ENCODE results near the gene CLN6.
"Not testable (repeated sequence)": the region's sequence is repeated elsewhere in the genome, so short reads cannot be mapped to it uniquely, and the experiment has no call there.

Gene CLN6

GRCh38 chr15:68223171-68223570, 6.4 kb downstream of the CLN6 start:
- no peak for DNase-seq (ENCODE audit: low spot score)

- not testable (repeated sequence) for DNase-seq (ENCODE audit: low spot score)
Observed at GRCh38 chr15:68222432-68222743, 7.1 kb downstream of the CLN6 start.

DNA sequence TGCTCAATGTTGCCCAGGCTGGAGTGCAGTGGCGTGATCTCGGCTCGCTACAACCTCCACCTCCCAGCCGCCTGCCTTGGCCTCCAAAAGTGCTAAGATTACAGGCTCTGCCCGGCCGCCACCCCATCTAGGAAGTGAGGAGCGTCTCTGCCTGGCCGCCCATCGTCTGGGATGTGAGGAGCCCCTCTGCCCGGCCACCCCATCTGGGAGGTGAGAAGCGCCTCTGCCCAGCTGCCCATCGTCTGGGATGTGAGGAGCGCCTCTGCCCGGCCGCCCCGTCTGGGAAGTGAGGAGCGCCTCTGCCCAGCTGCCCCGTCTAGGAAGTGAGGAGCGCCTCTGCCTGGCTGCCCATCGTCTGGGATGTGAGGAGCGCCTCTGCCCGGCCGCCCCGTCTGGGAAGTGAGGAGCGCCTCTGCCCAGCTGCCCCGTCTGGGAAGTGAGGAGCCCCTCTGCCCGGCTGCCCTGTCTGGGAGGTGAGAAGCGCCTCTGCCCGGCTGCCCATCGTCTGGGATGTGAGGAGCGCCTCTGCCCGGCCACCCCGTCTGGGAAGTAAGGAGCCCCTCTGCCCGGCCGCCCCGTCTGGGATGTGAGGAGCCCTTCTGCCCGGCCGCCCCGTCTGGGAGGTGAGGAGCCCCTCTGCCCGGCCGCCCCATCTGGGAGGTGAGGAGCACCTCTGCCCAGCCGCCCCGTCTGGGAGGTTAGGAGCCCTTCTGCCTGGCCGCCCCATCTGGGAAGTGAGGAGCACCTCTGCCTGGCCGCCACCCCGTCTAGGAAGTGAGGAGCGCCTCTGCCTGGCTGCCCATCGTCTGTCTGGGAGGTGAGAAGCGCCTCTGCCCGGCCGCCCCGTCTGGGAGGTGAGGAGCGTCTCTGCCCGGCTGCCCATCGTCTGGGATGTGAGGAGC, 7.7 kb downstream of the CLN6 start:
- DNase-seq (ENCODE audit: low spot score): not testable (repeated sequence)

DNA sequence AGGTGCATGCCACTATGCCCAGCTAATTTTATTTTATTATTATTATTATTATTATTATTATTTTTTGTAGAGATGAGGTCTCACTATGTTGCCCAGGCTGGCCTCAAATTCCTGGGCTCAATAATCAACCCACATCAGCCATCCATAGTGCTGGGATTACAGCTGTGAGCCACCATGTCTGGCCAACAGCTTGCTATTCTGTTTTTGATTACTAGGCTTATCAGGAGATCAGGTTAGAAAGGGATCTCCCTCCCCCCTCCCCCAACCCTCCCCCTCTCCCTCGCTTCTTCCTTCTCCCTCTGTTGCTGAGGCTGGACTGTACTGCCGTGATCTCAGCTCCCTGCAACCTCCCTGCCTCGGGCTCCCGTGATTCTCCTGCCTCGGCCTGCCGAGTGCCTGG, 8.6 kb downstream of the CLN6 start:
- DNase-seq (ENCODE audit: low spot score): no peak

DNA sequence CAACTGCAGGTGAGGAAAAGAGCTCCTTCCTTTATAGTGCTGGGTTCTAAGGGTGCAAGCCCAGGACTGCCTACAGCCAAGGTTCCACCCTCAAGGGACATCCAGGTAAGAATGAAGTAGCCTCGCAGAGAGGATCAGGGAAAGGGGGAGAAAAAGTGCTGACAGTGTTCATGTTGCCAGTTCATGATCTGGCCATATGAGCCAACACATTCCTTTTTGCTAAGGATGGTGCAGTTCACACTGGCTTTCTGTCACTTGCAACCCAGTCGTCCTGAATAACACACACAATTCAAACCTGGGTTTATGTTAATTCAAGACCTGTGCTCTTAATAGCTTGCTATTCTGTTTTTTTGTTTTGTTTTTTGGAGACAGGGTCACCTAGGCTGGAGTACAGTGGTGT, 9.0 kb downstream of the CLN6 start:
- DNase-seq (ENCODE audit: low spot score): no peak

DNA sequence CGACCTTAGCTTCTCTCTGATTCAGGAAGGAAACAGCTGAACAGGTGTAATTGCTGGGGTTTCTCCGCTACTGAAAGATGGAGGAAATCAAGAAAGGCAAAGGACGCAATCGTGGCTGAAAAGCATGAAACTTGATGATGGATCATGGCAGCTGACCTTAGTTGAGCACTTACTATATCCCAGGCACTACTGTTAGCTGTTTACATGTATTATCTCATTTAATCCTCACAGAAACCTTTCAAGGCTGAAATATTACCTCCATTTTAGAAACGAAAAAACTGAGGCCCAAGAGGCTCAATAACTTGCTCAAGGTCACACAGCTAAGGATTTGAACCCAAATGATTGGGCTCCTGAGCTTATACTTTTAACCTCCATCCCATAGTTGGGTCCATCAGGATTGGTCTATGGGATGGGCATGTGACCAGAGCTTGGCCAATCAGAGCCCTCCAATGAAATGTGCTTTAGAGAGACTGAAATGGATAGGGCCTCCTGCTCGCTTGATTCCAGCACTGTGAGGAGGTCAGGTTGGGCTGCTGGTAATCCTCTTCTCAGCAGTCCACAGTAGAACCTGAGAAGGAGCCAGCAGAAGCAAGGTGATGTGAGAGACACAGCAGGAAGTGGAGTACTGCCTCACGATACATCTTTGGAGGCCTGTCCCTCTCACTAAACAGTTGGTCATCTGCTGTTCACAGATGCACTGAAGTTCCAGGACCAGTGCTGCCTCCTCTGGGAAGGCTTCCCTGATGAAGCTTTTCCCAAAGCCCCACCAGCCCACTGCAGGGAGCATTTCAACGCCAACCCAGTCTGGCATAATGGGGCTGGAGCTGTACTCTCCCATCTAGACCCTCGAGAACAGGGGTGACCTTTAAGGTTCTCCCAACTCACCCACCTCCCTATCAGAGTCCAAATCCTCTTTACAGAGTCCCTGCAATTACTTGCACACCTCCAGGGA, 10.4 kb downstream of the CLN6 start:
- no peak for DNase-seq (ENCODE audit: low spot score)

- no peak for DNase-seq (ENCODE audit: low spot score)
Observed at GRCh38 chr15:68218331-68218730, 11.2 kb downstream of the CLN6 start.

GRCh38 chr15:68217341-68217740, 12.2 kb downstream of the CLN6 start:
- DNase-seq (ENCODE audit: low spot score): no peak

- DNase-seq (ENCODE audit: low spot score): no peak
Observed at GRCh38 chr15:68214838-68215254, 14.7 kb downstream of the CLN6 start.

- no peak for DNase-seq (ENCODE audit: low spot score)
Observed at GRCh38 chr15:68213991-68214837, 15.3 kb downstream of the CLN6 start.

- DNase-seq (ENCODE audit: low spot score): not testable (repeated sequence)
Observed at GRCh38 chr15:68213491-68213845, 16.1 kb downstream of the CLN6 start.

- DNase-seq (ENCODE audit: low spot score): no peak
Observed at GRCh38 chr15:68211656-68212320, 17.7 kb downstream of the CLN6 start.

GRCh38 chr15:68210821-68211655, 18.5 kb downstream of the CLN6 start:
- DNase-seq (ENCODE audit: low spot score): peak; percentile 79

- no peak for DNase-seq (ENCODE audit: low spot score)
Observed at GRCh38 chr15:68210409-68210756, 19.1 kb downstream of the CLN6 start.

GRCh38 chr15:68209735-68210408, 19.7 kb downstream of the CLN6 start:
- no peak for DNase-seq (ENCODE audit: low spot score)

GRCh38 chr15:68209272-68209671, 20.3 kb downstream of the CLN6 start:
- DNase-seq (ENCODE audit: low spot score): no peak

DNA sequence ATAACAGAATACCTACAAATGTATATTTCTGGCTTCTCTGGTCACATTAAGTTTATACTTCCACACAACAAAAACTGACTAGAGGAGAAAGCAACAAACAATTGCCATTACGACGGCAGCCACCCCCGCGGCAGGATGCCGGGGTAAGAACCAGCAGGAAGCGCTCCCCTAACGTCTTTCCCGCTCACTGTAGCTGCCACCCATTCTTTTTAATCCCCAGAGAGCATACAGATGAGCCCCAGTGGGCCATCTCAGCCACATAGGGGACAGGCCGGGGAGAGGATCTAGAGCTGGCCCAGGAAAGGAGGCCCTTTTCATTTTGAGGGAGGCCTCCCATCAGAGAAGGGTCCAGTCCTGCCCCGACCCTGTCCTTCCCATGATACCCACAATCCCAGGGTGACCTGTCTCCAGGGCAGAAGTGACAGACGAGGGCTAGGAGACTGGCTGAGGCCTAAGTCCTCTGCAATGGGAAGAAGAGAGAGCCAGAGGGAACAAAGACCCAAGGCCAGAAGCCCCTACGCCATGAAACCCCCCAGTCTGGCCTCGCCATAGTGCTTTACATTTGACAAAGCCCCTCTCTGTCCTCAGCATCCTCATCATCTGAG, 20.8 kb downstream of the CLN6 start:
- no peak for DNase-seq (ENCODE audit: low spot score)

DNA sequence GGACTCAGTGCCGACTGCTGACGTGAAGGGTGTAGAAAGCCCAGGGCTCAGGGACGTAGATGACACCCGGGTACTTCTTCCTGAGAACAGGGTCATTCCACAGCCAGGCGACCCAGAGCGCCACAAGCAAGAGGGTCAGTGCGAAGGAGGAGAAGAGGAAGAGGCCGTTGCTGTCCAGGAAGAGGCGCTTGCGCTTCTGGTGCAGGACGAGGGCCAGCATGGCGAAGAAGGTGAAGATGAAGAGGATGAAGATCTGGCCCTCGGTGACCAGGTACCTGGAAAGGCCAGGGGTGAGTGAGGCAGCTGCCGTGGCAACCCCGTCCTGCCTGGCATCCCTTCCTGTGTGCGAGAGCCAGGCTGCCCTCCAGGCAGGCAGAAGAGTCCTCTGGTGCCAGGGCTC, 21.4 kb downstream of the CLN6 start:
- DNase-seq (ENCODE audit: low spot score): no peak

GRCh38 chr15:68207176-68207935, 22.2 kb downstream of the CLN6 start:
- DNase-seq (ENCODE audit: low spot score): no peak
